T-cell (primary cell): ENCODE measurements around the gene GADD45A. TPM values are rescaled to one million over a fixed set of nuclear protein-coding genes. Genes with fewer than 3 reads are reported as not detected.

Experiments used
- ATAC-seq, 4 experiments: fragments of 200-7000 bp in 3 of 4; fragments of 150-1000 bp in 1 of 4; cut with Tn5 transposase; replicated peaks in 1 of 4; 1 replicate in 3 of 4; 2 replicates in 1 of 4; pipeline ENCODE4 v1.10.0; 2021; ENCODE audit warnings: moderate library complexity in 3 of 4, mild to moderate bottlenecking in 2 of 4, moderate number of reproducible peaks in 1 of 4
- CTCF ChIA-PET, 2 donors: fragments of 300-600 bp; sonication (Branson Sonifier 250); formaldehyde crosslinking; loops; one replicate each; lab custom pipeline; 2022; ENCODE audit warnings: antibody characterized with exemption in 2 of 2; lab: Charles Lee
- POLR2A ChIA-PET, 2 donors: fragments of 300-600 bp; sonication (Branson Sonifier 250); formaldehyde crosslinking; loops; one replicate each; lab custom pipeline; 2022; ENCODE audit warnings: antibody characterized with exemption in 2 of 2; lab: Charles Lee
- DNase-seq, 35 experiments: peaks; one replicate each; pipeline versions ENCODE4 v3.0.0 to v3.0.0-alpha.2; 2013 to 2023
- H3K27ac ChIP-seq: one replicate; pipeline ENCODE4 v1.5.1; 2013; ENCODE audit warnings: low read length
- H3K27me3 ChIP-seq, 2 experiments: replicated peaks in 1 of 2; 1 replicate in 1 of 2; 2 replicates in 1 of 2; pipeline versions ENCODE4 v1.6.1 to v1.7.0; 2013; ENCODE audit warnings: low read length in 1 of 2, mixed read lengths in 1 of 2; ENCODE audit not compliant: control insufficient read depth in 2 of 2, insufficient read depth in 2 of 2; ENCODE audit errors: extremely low read depth in 1 of 2
- H3K36me3 ChIP-seq, 2 donors: 1 replicate in 1 of 2; 2 replicates in 1 of 2; pipeline versions ENCODE4 v1.6.1 to v1.7.0; 2013; ENCODE audit warnings: low read length in 1 of 2; ENCODE audit not compliant: control insufficient read depth in 2 of 2, insufficient read depth in 1 of 2; ENCODE audit errors: extremely low read depth in 1 of 2
- H3K4me1 ChIP-seq, 2 experiments: 1 replicate in 1 of 2; 2 replicates in 1 of 2; pipeline versions ENCODE4 v1.6.1 to v1.7.0; 2013; ENCODE audit warnings: low read length in 2 of 2, mixed read lengths in 1 of 2; ENCODE audit not compliant: insufficient read depth in 2 of 2, control insufficient read depth in 1 of 2; ENCODE audit errors: extremely low read depth in 1 of 2
- H3K4me3 ChIP-seq, 2 donors: 1 replicate in 1 of 2; 2 replicates in 1 of 2; pipeline versions ENCODE4 v1.5.1 to v1.7.0; 2013; ENCODE audit warnings: mild to moderate bottlenecking in 2 of 2, low read length in 1 of 2, moderate library complexity in 1 of 2; ENCODE audit not compliant: control insufficient read depth in 1 of 2; ENCODE audit errors: extremely low read depth in 1 of 2
- H3K9me3 ChIP-seq: 2 replicates; pipeline ENCODE4 v1.7.0; 2013
- H3K27ac Mint-ChIP-seq, 2 donors: one replicate each; pipeline ENCODE4 v1.8.0; 2020 to 2021; ENCODE audit warnings: mild to moderate bottlenecking in 2 of 2, mixed read lengths in 2 of 2
- H3K27me3 Mint-ChIP-seq, 2 donors: one replicate each; pipeline ENCODE4 v1.8.0; 2021 to 2022; ENCODE audit warnings: mixed read lengths in 2 of 2
- H3K36me3 Mint-ChIP-seq: one replicate; pipeline ENCODE4 v1.8.0; 2021; ENCODE audit warnings: mixed read lengths
- H3K4me1 Mint-ChIP-seq, 3 donors: one replicate each; pipeline ENCODE4 v1.8.0; 2020 to 2022; ENCODE audit warnings: mixed read lengths in 3 of 3, mild to moderate bottlenecking in 1 of 3
- H3K4me3 Mint-ChIP-seq, 3 donors: one replicate each; pipeline ENCODE4 v1.8.0; 2020 to 2022; ENCODE audit warnings: mild to moderate bottlenecking in 3 of 3, mixed read lengths in 3 of 3, moderate library complexity in 3 of 3
- H3K9me3 Mint-ChIP-seq, 3 donors: one replicate each; pipeline ENCODE4 v1.8.0; 2020 to 2022; ENCODE audit warnings: mixed read lengths in 3 of 3
- WGBS: methylation state at CpG from one replicate; pipeline ENCODE4 v1.1.5; 2013; ENCODE audit warnings: missing lambda C conversion rate; ENCODE audit not compliant: insufficient coverage; 5-methylcytosine and 5-hydroxymethylcytosine counted together
- total RNA-seq, 35 experiments: library from RNA in 6 of 35; stranded (reverse) in 6 of 35; fragments of 120-200 nt in 1 of 35; gene quantifications; one replicate each; pipeline versions ENCODE4 v1.2.1 to v1.2.4 and lab custom pipeline; 2013 to 2026

Gene GADD45A
- total RNA-seq, 5 donors from 2014 or later (not counting 1 experiment from before 2014, with no cell fraction given), result 16.0 to 85.8 (median 21.9) TPM

- H3K27me3 ChIP-seq, result no peaks in the 10 kb centered on the region
- Mint-ChIP-seq H3K27me3 (no peaks in the 10 kb centered on the region), H3K4me3 (no peak overlapping the region), H3K27ac (no peak overlapping the region), H3K36me3 (no peaks in the 10 kb centered on the region), H3K9me3 (no peaks in the 10 kb centered on the region), H3K4me1 (no peaks in the 10 kb centered on the region)
- no peaks in the 10 kb centered on the region for H3K9me3 ChIP-seq
- DNase-seq (no peak), ATAC-seq (no peak)
- no peak overlapping the region for H3K4me3 ChIP-seq
- no peaks in the 10 kb centered on the region for H3K4me1 ChIP-seq
- no peaks in the 10 kb centered on the region for H3K36me3 ChIP-seq
- ChIA-PET CTCF (no interaction called here), POLR2A (no interaction called here)
- H3K27ac ChIP-seq, result no peak overlapping the region
- 83% methylated on average over 1 of the region's 4 CpGs for WGBS
Observed at GRCh38 chr1:67700220-67700619, 15.2 kb downstream of the GADD45A start.

GRCh38 chr1:67700692-67701410, 15.8 kb downstream of the GADD45A start:
- Histone ChIP-seq H3K4me3 (no peak overlapping the region), H3K4me1 (no peaks in the 10 kb centered on the region), H3K27ac (no peak overlapping the region), H3K9me3 (no peaks in the 10 kb centered on the region), H3K27me3 (no peaks in the 10 kb centered on the region), H3K36me3 (no peaks in the 10 kb centered on the region)
- Mint-ChIP-seq H3K4me3 (no peak overlapping the region), H3K27ac (no peak overlapping the region), H3K27me3 (no peaks in the 10 kb centered on the region), H3K4me1 (no peaks in the 10 kb centered on the region), H3K36me3 (no peaks in the 10 kb centered on the region), H3K9me3 (no peaks in the 10 kb centered on the region)
- DNase-seq (no peak), ATAC-seq (no peak)
- WGBS, result no CpG with 5 or more reads among the region's 8 CpGs
- POLR2A ChIA-PET, result interaction anchor here (0.6 kb wide), 2 partner anchors 66 to 937 kb away, joined by 3 to 6 read pairs; no protein-coding TSS in a partner anchor
- CTCF ChIA-PET, result no interaction called here

DNA sequence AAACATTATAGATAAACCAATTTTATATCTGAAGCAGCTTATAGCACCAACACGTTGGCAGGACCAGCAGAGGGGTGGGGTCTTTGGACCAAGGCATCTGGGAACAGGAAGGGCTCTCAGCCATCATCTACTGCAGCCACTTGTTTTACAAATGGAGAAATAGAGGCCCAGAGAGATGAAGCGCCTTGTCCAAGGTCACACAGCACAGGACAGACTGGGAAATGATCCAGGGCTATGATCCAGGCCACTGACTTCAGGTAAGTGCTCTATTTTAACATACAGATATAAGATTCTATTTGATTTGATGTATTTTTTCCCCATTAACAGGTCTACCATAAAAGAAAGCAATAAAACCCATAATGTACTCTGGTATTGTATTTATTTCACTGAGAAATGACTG, 16.9 kb downstream of the GADD45A start:
- Histone ChIP-seq H3K4me1 (no peaks in the 10 kb centered on the region), H3K27ac (no peak overlapping the region), H3K4me3 (no peak overlapping the region), H3K27me3 (no peaks in the 10 kb centered on the region), H3K36me3 (no peaks in the 10 kb centered on the region), H3K9me3 (no peaks in the 10 kb centered on the region)
- ATAC-seq (no peak), DNase-seq (no peak)
- no peak overlapping the region for H3K27ac Mint-ChIP-seq
- no peaks in the 10 kb centered on the region for H3K27me3 Mint-ChIP-seq
- WGBS, result no CpG with 5 or more reads among the region's 2 CpGs
- ChIA-PET CTCF (no interaction called here), POLR2A (interaction anchor here in 1 of 2 donors (0.6 kb wide), 1 partner anchor 938 kb away, joined by 3 read pairs; no protein-coding TSS in a partner anchor)
- H3K4me3 Mint-ChIP-seq, result no peak overlapping the region
- H3K36me3 Mint-ChIP-seq, result no peaks in the 10 kb centered on the region
- no peaks in the 10 kb centered on the region for H3K4me1 Mint-ChIP-seq
- H3K9me3 Mint-ChIP-seq, result no peaks in the 10 kb centered on the region

DNA sequence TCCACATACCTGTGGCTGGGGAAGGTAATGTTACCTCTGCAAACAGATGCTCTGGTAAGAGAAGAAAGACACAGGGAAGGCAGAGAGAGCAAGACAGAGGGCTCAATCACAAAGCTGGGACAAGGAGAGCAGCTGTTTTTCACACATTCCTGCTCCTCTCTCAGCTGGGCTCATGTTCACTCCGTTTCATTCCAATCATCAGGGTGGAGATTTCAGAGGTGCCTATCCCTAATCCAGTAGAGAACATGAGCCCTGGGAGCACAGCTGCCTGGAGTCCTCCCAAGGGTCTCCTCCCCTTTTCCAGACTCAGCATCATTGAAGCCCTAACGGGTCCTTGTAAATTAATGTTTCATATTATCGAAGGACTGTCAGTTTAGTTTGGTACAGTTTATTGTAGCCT, 19.4 kb downstream of the GADD45A start:
- WGBS, result 80% methylated on average over 1 of the region's 3 CpGs

DNA sequence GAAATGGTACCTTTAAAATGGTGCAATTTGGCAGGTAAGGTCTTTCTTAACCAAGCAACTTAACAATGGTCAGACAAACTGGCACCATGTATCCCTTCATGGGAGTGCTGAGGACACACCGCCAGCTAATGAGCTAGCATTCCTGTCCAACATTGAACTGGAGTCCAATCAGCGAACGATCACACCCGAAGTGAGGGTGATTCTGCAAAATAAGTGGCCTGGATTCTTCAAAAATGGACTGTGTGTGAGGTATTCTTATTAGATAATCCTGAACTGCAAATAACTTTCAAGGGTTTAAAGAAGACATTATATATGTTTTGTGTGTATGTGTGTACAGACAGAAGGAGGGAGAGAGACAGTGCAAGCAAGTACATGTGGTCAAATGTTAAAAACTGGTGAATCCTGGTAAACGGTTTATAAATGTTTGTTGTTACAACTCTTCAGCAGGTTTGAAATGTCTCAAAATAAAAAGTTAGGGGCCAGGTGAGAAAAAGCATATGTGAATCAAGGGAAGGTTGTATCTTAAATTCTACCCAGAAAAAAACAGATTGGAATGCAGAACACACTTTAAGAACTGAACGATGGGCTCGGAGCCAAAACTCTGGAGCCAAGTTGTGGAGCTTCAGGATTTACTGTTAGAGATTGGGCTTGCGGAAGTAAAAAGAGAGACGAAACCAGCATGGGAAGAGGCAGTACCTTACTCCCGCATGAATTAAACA, 20.9 kb downstream of the GADD45A start:
- Mint-ChIP-seq H3K27ac (no peak overlapping the region), H3K9me3 (no peaks in the 10 kb centered on the region), H3K4me3 (no peak overlapping the region), H3K27me3 (no peaks in the 10 kb centered on the region), H3K36me3 (no peaks in the 10 kb centered on the region), H3K4me1 (no peaks in the 10 kb centered on the region)
- no peaks in the 10 kb centered on the region for H3K27me3 ChIP-seq
- H3K9me3 ChIP-seq, result no peaks in the 10 kb centered on the region
- CTCF ChIA-PET, result no interaction called here
- POLR2A ChIA-PET, result no interaction called here
- no peak for ATAC-seq
- H3K27ac ChIP-seq, result no peak overlapping the region
- no peak for DNase-seq
- H3K36me3 ChIP-seq, result no peaks in the 10 kb centered on the region
- 88% methylated on average over 10 of the region's 10 CpGs for WGBS
- no peak overlapping the region for H3K4me3 ChIP-seq
- no peaks in the 10 kb centered on the region for H3K4me1 ChIP-seq

More for the DNA sequence above, 19.4 kb downstream of the GADD45A start:
- Histone ChIP-seq H3K27me3 (no peaks in the 10 kb centered on the region), H3K36me3 (no peaks in the 10 kb centered on the region), H3K4me3 (no peak overlapping the region), H3K9me3 (no peaks in the 10 kb centered on the region), H3K4me1 (no peaks in the 10 kb centered on the region), H3K27ac (no peak overlapping the region)
- ChIA-PET CTCF (interaction anchor here in 1 of 2 donors (0.7 kb wide), 1 partner anchor 140 kb away, joined by 4 read pairs; no protein-coding TSS in a partner anchor), POLR2A (no interaction called here)
- H3K9me3 Mint-ChIP-seq, result no peaks in the 10 kb centered on the region
- H3K4me1 Mint-ChIP-seq, result no peaks in the 10 kb centered on the region
- no peak overlapping the region for H3K27ac Mint-ChIP-seq
- H3K27me3 Mint-ChIP-seq, result no peaks in the 10 kb centered on the region
- ATAC-seq (no peak), DNase-seq (no peak)
- H3K4me3 Mint-ChIP-seq, result no peak overlapping the region
- H3K36me3 Mint-ChIP-seq, result no peaks in the 10 kb centered on the region

DNA sequence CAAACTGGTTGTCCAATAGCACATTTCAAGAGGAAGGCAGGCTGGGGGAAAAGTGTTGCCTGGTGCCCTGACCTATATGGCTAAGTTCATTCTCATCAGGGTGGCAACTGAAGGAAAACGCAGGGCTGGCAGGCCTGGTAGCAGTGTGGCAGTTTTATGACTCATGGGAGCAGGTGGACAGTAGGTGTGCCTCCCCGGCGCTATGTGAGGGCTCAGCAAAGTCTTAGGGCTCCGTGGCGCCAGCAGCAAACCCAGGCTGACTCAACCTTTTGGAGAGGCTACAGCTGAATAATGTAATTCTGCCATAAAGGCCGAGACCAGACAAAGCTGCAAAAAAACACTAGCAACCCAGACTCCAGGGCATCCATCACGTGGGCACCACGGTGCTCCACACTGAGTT, 23.6 kb downstream of the GADD45A start:
- POLR2A ChIA-PET, result no interaction called here
- no peaks in the 10 kb centered on the region for H3K27me3 Mint-ChIP-seq
- 60% methylated on average over 1 of the region's 8 CpGs for WGBS
- H3K4me3 ChIP-seq, result no peak overlapping the region
- ATAC-seq (no peak), DNase-seq (no peak)
- H3K9me3 Mint-ChIP-seq, result no peaks in the 10 kb centered on the region
- no peaks in the 10 kb centered on the region for H3K9me3 ChIP-seq
- H3K4me1 ChIP-seq, result peaks cover 0 to 2% of the 10 kb centered on the region in 2 experiments
- no peak overlapping the region for H3K4me3 Mint-ChIP-seq
- no peak overlapping the region for H3K27ac Mint-ChIP-seq
- no peak overlapping the region for H3K27ac ChIP-seq
- H3K27me3 ChIP-seq, result no peaks in the 10 kb centered on the region
- no peaks in the 10 kb centered on the region for H3K4me1 Mint-ChIP-seq
- no peaks in the 10 kb centered on the region for H3K36me3 Mint-ChIP-seq
- no peaks in the 10 kb centered on the region for H3K36me3 ChIP-seq
- CTCF ChIA-PET, result no interaction called here
